Limb (tissue), 2 donors: ENCODE results near the gene ADGRD1.
A peak's percentile ranks its signal among the peaks of the same experiment; 100 is the strongest.
"Not testable (repeated sequence)": the region's sequence is repeated elsewhere in the genome, so short reads cannot be mapped to it uniquely, and the experiment has no call there.

Experiments
- DNase-seq, 2 donors: peaks; one replicate each; pipeline ENCODE4 v3.0.0-alpha.2; 2016; ENCODE audit errors: extremely low spot score in 2 of 2

Gene ADGRD1

DNA sequence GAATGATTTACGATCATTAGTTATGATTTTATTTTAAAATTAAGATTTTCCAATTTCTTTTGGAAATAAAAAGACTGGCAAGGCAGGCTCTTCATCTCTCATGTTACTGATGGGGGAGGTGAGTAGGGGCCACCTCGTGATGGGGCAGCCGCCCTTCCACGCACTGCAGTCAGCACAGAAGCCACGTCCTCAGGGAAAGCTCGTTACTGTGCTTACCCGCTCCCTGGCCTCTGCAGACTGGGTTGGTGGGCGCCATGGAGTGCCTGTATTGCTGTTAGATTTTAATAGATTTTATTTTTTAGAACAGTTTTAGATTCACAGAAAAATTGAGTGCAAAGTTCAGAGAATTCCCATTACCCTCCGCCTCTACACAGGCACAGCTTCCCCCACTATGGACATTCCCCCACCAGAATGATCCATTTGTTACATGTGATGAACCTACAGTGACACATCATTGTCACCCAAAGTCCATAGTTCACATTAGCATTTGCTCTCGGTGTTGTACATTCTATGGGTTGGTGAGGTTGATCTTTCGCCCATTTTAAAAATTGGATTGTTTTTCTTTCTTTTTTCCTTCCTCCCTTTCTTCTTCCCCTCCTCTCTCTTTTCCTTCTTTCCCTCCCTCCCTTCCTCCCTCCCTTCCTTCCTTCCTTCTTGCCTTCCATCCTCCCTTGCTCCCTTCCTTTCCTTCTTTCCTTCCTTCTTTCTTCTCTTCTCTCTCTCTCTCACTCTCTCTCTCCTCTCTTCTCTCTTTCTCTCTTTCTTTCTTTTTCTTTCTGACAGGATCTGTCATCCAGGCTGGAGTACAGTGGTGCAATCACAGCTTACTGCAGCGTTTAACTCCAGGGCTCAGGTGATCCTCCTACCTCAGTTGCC, 30.7 kb downstream of the ADGRD1 start:
- peak in 1 of 2 donors; percentile 1 for DNase-seq

- peak in 1 of 2 donors; percentile 2 for DNase-seq
Measured at GRCh38 chr12:130987151-130987931, 33.6 kb downstream of the ADGRD1 start.

- DNase-seq: no peak
Measured at GRCh38 chr12:130988261-130988660, 34.6 kb downstream of the ADGRD1 start.

GRCh38 chr12:130988751-130989150, 35.0 kb downstream of the ADGRD1 start:
- DNase-seq: peak in 1 of 2 donors; percentile 9

DNA sequence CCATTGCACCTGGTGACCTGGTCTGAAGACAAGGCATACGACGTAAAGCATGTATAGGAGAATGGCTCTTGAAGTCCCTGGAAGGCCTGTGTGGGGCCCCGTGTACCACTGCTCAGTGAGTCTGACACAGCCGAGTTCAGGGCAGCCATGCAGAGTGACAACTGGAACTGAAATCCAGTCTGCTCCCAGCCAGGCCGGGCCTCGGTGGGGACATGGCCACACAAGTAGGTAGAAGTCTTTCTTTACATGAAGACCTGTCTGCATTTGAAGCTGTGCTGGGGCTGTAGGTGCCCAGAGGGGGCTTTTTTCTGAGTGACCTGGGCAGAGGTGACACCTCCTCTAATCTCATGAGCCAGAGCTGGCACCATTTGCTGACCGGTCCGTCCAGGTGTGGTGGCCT, 35.7 kb downstream of the ADGRD1 start:
- peak in 1 of 2 donors; percentile 16 for DNase-seq

DNA sequence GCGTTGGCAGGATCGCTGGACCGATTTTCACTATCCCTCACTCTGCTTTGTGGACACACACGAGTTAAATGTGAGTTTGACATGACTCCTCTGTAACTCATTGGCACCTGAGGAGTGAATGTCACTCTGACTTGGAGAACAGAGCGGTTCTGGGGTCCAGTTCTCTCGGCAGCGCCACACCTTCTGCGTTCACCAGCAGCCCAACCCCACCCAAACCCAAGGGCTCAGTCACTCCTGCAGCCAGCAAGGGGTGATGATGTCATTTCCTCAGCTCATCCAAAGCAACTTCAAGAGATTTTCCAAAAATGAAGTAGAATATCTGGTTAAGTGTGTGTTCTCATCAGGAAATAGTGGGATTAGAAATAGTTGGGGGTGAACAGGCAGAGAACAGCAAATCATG, 36.3 kb downstream of the ADGRD1 start:
- peak in 1 of 2 donors; percentile 27 for DNase-seq

GRCh38 chr12:130992448-130992847, 38.7 kb downstream of the ADGRD1 start:
- no peak for DNase-seq

- DNase-seq: no peak
Measured at GRCh38 chr12:130992979-130993538, 39.4 kb downstream of the ADGRD1 start.

- no peak for DNase-seq
Measured at GRCh38 chr12:130993759-130994670, 40.3 kb downstream of the ADGRD1 start.

- no peak for DNase-seq
Measured at GRCh38 chr12:130994821-130995375, 41.2 kb downstream of the ADGRD1 start.

- DNase-seq: not testable (repeated sequence)
Measured at GRCh38 chr12:130995386-130995969, 41.8 kb downstream of the ADGRD1 start.

DNA sequence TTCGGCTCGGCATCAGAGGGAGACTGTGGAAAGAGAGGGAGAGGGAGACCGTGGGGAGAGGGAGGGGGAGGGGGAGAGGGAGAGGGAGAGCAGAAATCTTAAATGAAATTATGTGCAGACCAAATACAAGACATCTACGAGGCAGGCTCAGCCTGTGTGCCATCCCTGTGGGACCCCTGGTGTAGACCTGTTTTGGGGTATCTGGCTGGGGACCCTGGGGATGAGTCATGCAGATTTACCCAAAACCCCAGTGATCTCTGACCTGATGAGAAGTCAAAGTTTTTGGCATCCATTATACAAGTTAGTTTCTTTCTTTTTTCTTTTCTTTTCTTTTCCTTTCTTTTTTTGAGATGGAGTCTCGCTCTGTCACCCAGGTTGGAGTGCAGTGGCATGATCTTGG, 44.4 kb downstream of the ADGRD1 start:
- no peak for DNase-seq

GRCh38 chr12:131000000-131000486, 46.3 kb downstream of the ADGRD1 start:
- DNase-seq: no peak

DNA sequence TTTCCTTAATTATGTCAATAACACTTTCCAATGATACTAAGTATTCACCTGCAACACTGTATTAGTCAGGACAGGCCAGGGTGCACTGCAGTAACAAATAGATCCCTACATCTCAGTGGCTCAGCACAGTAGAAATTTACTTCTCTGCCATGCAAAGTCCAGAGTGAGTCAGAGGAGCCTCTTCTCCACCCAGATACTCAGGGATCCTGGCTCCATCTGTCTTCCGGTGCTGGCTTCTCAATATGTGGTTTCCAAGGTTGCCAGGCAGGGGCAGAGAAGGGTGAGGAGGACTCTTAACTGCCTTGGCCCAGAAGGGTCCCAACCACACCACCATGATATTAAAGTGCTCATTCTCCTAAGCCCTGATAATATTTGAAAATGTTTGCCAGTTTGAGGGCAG, 47.8 kb downstream of the ADGRD1 start:
- DNase-seq: no peak

DNA sequence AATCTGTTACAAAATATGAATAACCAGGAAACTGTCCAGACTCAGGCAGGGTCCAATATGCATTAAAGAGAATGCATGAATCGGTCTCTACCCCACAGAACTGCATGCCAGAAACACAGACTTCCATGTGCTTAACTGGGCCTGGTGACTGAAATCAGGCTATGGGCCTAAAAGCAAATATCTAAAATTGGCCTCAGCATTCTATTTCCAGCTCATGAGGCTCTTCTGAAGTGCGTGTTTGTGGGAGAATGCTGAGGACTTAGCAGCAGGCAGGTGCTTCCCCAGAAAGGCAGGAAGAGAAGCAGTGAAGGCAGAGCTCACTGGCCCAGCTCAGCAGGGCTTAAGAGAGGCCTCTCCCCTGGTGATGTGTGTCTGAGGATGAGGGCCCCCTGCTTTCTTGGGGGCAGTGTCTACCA, 48.5 kb downstream of the ADGRD1 start:
- DNase-seq: no peak

GRCh38 chr12:131003036-131003715, 49.5 kb downstream of the ADGRD1 start:
- DNase-seq: no peak

GRCh38 chr12:131003716-131004045, 50.0 kb downstream of the ADGRD1 start:
- no peak for DNase-seq

DNA sequence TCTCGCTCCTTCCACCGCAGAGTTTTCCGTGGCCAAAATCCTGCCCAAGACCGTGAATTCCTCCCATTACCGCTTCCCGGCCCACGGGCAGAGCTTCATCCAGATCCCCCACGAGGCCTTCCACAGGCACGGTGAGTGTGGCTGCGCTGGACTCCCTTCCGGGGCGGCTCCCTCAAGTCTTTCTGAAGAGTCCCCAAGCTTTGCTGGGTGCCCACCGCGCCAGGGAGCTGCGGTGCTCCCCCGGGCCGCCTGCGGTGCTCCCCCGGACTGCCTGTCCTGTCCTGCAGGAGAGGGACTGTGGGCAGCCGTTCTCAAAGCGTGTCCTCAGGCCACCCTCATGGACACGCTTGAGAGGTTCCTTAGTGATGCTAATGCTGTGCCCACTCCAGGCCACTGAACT, 50.5 kb downstream of the ADGRD1 start:
- DNase-seq: no peak

- no peak for DNase-seq
Measured at GRCh38 chr12:131005161-131006035, 51.7 kb downstream of the ADGRD1 start.
